Lower leg skin (tissue), 4 donors: ENCODE data around the gene CDK18. TPM values are rescaled to one million over a fixed set of nuclear protein-coding genes. Genes with fewer than 3 reads are reported as not detected.

ENCODE experiments used
- DNase-seq, 2 donors: peaks; one replicate each; pipeline ENCODE4 v3.0.0-alpha.2; 2019; ENCODE audit warnings: low spot score in 2 of 2
- H3K4me3 ChIP-seq: fragments of 200-600 bp; sonication (generic); 2 replicates; pipeline ENCODE4 v1.5.1; 2017; ENCODE audit warnings: mild to moderate bottlenecking, low read depth; ENCODE audit not compliant: poor library complexity, severe bottlenecking
- CTCF ChIP-seq, 3 donors: fragments of 450-650 bp; IDR thresholded peaks; one replicate each; pipeline ENCODE4 v1.5.1; 2016; ENCODE audit warnings: antibody characterized with exemption in 3 of 3, mild to moderate bottlenecking in 3 of 3, moderate library complexity in 2 of 3
- POLR2A ChIP-seq, 2 donors: fragments of 450-650 bp; IDR thresholded peaks; one replicate each; pipeline ENCODE4 v1.6.1; 2016 to 2017; ENCODE audit warnings: antibody characterized with exemption in 2 of 2, mild to moderate bottlenecking in 1 of 2, moderate library complexity in 1 of 2
- WGBS, 2 donors: methylation state at CpG; one replicate each; pipeline ENCODE4 v1.1.5; 2018; 5-methylcytosine and 5-hydroxymethylcytosine counted together
- intact Hi-C: fragments of 100-400 bp; cut with DNase I; formaldehyde crosslinking; loops from one replicate; pipeline ENCODE4 v1.15.0; 2023; ENCODE audit warnings: low total_unique reads
- total RNA-seq, 4 donors: library from RNA; depleted of rRNA; stranded (reverse); fragments of >200 nt; gene quantifications; one replicate each; pipeline ENCODE4 v1.1.0, GENCODE V29; 2016

Gene CDK18
- total RNA-seq, 4 donors from 2014 or later: 4.5 to 6.5 (median 5.1) TPM

GRCh38 chr1:205510308-205510950 lies 6.0 kb downstream of the CDK18 start:
- no peak for TF ChIP-seq POLR2A (IDR thresholded peaks at IDR 0.05)
- no peak overlapping the region for H3K4me3 ChIP-seq
- intact Hi-C loops: no loop called here
- DNase-seq: no peak
- 54 to 62% methylated on average over 5 to 7 of the region's 7 CpGs for WGBS, 2 donors

GRCh38 chr1:205510951-205511330 lies 6.5 kb downstream of the CDK18 start:
- no peak overlapping the region for H3K4me3 ChIP-seq
- TF ChIP-seq POLR2A (IDR thresholded peaks at IDR 0.05) (no peak), CTCF (IDR thresholded peaks at IDR 0.05) (no peak)
- 54 to 63% methylated on average over 3 of the region's 3 CpGs for WGBS, 2 donors
- intact Hi-C loops: no loop called here
- DNase-seq: no peak

GRCh38 chr1:205512059-205513045 lies 7.9 kb downstream of the CDK18 start:
- no peak for DNase-seq
- H3K4me3 ChIP-seq: no peak overlapping the region
- 69 to 73% methylated on average over 13 of the region's 13 CpGs for WGBS, 2 donors
- intact Hi-C loops: no loop called here
- TF ChIP-seq POLR2A (IDR thresholded peaks at IDR 0.05) (no peak), CTCF (IDR thresholded peaks at IDR 0.05) (no peak)

- DNase-seq: no peak
- H3K4me3 ChIP-seq: no peak overlapping the region
- intact Hi-C loops: no loop called here
- WGBS, 2 donors: 84 to 88% methylated on average over 5 of the region's 5 CpGs
- TF ChIP-seq CTCF (IDR thresholded peaks at IDR 0.05) (no peak), POLR2A (IDR thresholded peaks at IDR 0.05) (no peak)
Measured at GRCh38 chr1:205513774-205514173, 9.3 kb downstream of the CDK18 start.

GRCh38 chr1:205514211-205515142 lies 10.0 kb downstream of the CDK18 start:
- TF ChIP-seq CTCF (IDR thresholded peaks at IDR 0.05) (no peak), POLR2A (IDR thresholded peaks at IDR 0.05) (no peak)
- WGBS, 2 donors: 79 to 89% methylated on average over 7 of the region's 7 CpGs
- H3K4me3 ChIP-seq: no peak overlapping the region
- intact Hi-C loops: no loop called here
- no peak for DNase-seq
